ENCODE measurements around the gene HOXA1. TPM values are rescaled to one million over a fixed set of nuclear protein-coding genes. Genes with fewer than 3 reads are reported as not detected.

The HOXA1 gene
- total and polyA plus RNA-seq, 2 of the 4 experiments (the other 2 are of a cell fraction), result 0.54 to 1.8 TPM

DNA sequence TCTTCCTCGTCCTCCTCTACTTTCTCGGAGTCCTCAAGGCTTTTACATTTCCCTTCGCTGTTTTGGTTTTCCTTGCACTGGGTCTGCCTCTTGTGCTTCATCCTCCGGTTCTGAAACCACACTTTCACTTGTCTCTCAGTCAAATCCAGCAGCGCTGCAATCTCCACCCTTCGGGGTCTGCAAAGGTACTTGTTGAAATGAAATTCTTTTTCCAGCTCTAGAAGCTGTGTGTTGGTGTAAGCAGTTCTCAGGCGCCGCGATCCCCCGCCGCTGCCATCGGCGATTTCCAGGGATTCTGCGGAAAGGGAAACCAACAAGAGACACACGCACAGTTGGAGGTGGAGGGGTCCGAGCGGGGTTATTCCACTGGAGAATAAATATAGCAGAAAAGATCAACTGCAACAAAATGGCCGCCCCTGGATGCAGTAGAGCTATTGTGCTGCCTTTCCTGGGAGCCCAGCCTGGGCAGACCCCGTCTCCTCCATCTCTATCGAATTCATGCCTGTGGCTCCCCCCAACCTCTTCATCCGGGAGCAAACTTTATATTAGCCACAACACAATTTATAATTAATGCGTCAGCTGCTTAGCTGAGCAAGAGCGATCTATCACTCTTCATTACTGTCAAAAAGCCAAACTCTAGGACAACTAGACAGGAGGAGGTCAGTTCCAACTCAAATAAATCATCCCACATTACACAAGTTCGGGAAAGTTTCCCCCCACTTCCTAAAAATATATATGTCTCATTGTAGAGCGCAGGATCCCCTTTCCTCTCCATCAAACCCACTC lies 5.6 kb upstream of the HOXA1 start:
- Histone ChIP-seq H3K79me1 (ENCODE audit: low read depth in 1 of 2, low read length in 2 of 2) (peaks cover 0 to 27% of the 10 kb centered on the region in 2 experiments; a peak in 2 of 4 replicates), H4K20me1 (ENCODE audit: insufficient read depth, low read length) (peaks cover 13% of the 10 kb centered on the region), H2AK9ac (replicated peaks; ENCODE audit: low read depth, low read length, poor library complexity) (peak overlapping the region; percentile 86), H3K9me3 (ENCODE audit: control insufficient read depth, insufficient read depth, low read length) (no peaks in the 10 kb centered on the region), H3K4ac (ENCODE audit: low read depth, low read length) (peak overlapping the region; percentile 80), H3K4me3 (ENCODE audit: insufficient read depth, low read depth, low read length) (peak overlapping the region; percentile 52), H3K36me3 (ENCODE audit: control insufficient read depth, insufficient read depth, low read length) (peaks cover 10% of the 10 kb centered on the region), H2AK5ac (ENCODE audit: low read depth, low read length) (peak overlapping the region; percentile 67; the same call in 1 of the 2 replicates), H4K91ac (ENCODE audit: insufficient read depth, low read depth, low read length) (peak overlapping the region; percentile 81), H2BK5ac (ENCODE audit: low read depth, low read length, poor library complexity, severe bottlenecking) (peak overlapping the region; percentile 95), H3K27ac (ENCODE audit: insufficient read depth, low read length) (peak overlapping the region; percentile 96), H2BK120ac (ENCODE audit: low read depth, low read length) (peak overlapping the region; percentile 42), H3K9ac (ENCODE audit: low read depth, low read length) (peak overlapping the region; percentile 93), H4K5ac (ENCODE audit: low read depth, low read length) (peak overlapping the region; percentile 75), H3K27me3 (ENCODE audit: control insufficient read depth, insufficient read depth, low read length) (no peaks in the 10 kb centered on the region), H3K14ac (replicated peaks; ENCODE audit: low read depth, low read length) (peak overlapping the region; percentile 40), H4K8ac (ENCODE audit: low read depth in 2 of 2, low read length in 2 of 2) (peak overlapping the region; percentile 54 to 76; a peak in 3 of 4 replicates), H3K18ac (ENCODE audit: low read depth, low read length) (peak overlapping the region; percentile 93), H2BK20ac (ENCODE audit: low read depth, low read length) (peak overlapping the region; percentile 2; the same call in 1 of the 2 replicates), H3K23ac (ENCODE audit: low read depth, low read length) (peak overlapping the region; percentile 91), H3K4me2 (ENCODE audit: low read depth, low read length) (peak overlapping the region; percentile 97), H3K56ac (ENCODE audit: extremely low read depth, insufficient read depth, low read length) (peak overlapping the region; percentile 86), H3K9me1 (ENCODE audit: insufficient read depth, low read length) (no peaks in the 10 kb centered on the region), H2BK15ac (ENCODE audit: low read depth, low read length) (peak overlapping the region; percentile 42; the same call in 1 of the 3 replicates), H2AFZ (replicated peaks; ENCODE audit: low read length, poor library complexity) (peak overlapping the region; percentile 55), H3K4me1 (ENCODE audit: control insufficient read depth, insufficient read depth, low read length) (peaks cover 30% of the 10 kb centered on the region)
- peak; percentile 75 for DNase-seq
- ATAC-seq (ENCODE audit: low read depth), result 0 out of 2 replicates have a peak, but pooled peaks have one; percentile 1
- intact Hi-C loops (cut with micrococcal nuclease), result loop anchor here (2.0 kb wide), 1 partner anchor 13 kb away; no protein-coding TSS in a partner anchor
- ChIA-PET CTCF (interaction anchor here (0.6 to 1.0 kb wide), 3 partner anchors 13 to 132 kb away, joined by 3 to 4 read pairs (median 4); no protein-coding TSS in a partner anchor), POLR2A (ENCODE audit: unreplicated experiment) (interaction anchor here (1.2 to 1.5 kb wide), 2 partner anchors 15 to 17 kb away, joined by 3 read pairs; no protein-coding TSS in a partner anchor)
- 0% methylated on average over 7 of the region's 25 CpGs; no CpG with 5 or more reads in 1 of the 2 experiments for WGBS, 2 experiments (ENCODE audit: extremely low coverage in 2 of 2, insufficient read length in 1 of 2)
- dilution Hi-C loops (cut with HindIII; ENCODE audit: low sequenced_read_pairs, unreplicated experiment), result no loop called here
- no TSS peak for BruUV-seq (replicated peaks)
- no peak for TF ChIP-seq BHLHE40 (IDR thresholded peaks at IDR 0.05; ENCODE audit: low read depth, low read length)
- peak; percentile 44; the same call in 1 of the 2 replicates for TF ChIP-seq POLR2A (IDR thresholded peaks at IDR 0.05; ENCODE audit: low read depth, low read length)
- in situ Hi-C loops (cut with MboI; ENCODE audit: low sequenced_read_pairs), result loop anchor here (5.0 to 10.0 kb wide), 4 partner anchors 41 to 1239 kb away; partner anchors contain the start of gene HOXA5

All from IMR-90 (cell line).